Right kidney (tissue), 1 donor: Measurements from ENCODE around the gene SIKE1.
"Not testable (repeated sequence)": the region's sequence is repeated elsewhere in the genome, so short reads cannot be mapped to it uniquely, and the experiment has no call there.

ENCODE experiments used
- DNase-seq: peaks from one replicate; pipeline ENCODE4 v3.0.0-alpha.2; 2016

The SIKE1 gene

DNA sequence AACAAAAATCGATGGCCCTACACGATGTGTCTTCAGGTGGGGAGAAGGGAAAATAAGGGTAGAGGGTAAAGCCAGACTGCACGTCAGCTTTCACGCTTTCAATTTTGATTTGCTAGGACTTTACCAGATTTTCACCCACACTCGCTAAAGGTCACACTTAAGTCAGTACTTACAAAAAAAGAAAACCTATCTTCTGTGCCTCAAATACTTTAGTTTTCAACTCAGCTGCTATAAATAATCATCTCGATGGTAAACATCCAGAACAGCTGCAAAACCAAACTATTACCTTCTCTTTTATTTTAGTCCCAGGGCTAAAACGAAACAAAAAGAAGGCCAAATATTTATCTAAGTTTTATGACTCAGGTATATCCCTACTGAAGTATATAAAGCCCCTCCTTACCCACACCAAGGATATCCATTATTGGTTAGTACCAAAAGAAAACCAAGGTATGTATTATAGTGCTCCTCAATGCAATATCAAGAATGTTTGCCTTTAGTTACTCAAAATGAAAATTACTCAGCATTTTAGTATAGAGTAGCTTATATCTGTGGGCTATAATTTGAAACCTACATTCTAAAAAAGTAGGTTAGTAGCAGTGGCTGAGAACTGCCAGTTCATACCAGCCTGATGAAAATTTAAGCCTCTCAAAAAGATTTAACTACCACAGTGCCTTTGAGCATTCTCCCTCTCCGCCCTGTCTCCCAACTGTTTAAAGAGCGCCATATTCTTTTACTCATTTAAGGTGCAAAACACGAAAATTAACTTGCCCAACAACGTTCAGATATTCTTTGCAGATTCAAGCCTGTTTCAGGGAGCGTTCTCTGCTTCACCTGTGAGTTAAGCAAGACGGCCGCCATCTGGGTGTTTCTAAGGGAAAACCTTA lies 24.2 kb downstream of the SIKE1 start:
- DNase-seq, result no peak

DNA sequence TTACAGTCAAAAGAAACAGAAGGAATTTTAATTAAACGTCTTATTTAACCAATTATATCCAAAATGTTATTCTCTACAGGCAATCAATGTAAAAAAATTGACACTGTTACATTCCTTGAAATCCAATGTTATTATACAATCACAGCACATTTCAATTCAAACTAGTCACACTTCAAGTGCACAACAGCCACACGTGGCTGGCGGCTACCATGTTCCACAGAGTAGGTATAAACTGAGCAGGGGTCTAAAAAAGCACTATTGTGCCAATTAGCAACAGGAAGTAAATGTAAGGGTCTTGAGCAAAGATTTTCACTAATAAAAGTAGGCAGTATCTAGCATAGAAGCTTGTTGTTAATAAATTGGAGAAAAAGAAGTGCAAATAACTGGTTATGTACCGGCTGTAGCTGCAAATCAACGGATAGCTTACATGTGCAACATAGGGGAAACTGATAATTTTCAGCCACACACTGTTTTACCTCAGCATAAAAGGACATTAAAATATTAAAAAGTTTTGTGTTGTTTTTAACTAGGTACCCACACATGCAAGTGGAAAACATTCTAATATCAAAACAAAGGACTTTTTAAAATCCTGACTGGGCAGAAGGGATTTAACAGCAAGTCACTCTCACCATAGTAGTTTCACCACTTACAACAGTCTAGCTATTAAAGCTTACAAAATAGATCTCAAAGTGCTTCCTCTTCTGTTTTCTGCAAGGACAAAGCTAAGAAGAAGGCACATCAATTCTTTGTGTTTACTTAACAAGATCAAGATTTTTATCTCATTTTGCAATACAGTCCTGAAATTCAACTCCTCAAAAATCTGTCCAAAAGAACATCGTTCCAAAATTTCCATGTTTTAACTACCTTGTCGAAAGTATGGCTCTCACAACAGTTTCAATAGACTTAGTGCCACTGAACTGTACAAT lies 25.2 kb downstream of the SIKE1 start:
- DNase-seq, result no peak

DNA sequence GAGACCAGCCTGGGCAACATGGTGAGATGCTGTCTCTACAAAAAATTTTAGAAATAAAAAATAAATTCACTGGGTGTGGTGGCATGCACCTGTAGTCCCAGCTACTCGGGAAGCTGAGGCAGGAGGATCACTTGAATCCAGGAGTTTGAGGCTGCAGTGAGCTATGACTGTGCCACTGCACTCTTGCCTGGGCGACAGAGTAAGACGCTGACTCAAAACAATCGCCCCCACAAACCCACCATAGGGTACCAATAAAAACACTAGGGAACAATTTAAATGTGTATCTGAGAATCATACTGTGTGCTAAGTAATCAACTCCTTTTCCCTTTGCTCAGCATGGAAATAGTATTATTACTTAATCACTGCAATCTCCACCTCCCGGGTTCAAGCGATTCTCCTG lies 26.8 kb downstream of the SIKE1 start:
- DNase-seq, result not testable (repeated sequence)

DNA sequence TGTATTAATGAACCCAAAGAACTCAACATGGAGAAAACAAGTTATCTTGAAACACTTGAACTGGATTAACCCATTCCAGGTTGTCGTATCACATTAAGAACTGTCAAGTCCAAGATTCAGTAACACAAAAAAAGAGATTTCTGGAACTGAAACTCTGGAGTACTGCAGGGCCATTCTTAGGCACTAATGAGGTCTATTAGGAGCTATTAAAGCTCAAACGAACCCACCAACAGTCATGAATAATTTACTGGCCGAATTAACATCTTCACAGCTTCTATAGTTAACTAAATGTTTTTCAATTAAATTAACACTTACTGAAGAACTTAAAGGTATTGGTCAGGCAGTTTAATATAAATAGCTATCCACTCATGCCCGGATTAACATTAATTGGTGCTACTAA lies 27.3 kb downstream of the SIKE1 start:
- no peak for DNase-seq

DNA sequence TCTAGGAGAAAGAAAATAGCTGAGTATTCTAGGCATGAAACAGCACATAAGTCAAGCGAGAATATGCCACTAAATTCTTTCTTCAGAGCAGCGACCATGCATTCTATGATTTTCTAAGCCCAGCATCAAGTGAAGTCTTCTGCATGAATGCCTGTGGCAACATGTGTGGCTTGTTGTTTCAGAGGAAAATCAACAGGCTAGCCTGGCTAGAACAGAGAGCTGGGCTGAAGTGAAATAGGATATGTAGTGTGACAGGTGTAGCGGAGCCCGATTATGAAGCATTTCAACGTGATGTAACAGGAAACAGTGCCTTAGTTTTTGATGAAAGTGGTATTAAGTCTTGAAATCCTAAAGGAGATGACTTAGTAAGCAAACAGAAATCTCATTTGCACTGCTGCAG lies 29.7 kb downstream of the SIKE1 start:
- no peak for DNase-seq

DNA sequence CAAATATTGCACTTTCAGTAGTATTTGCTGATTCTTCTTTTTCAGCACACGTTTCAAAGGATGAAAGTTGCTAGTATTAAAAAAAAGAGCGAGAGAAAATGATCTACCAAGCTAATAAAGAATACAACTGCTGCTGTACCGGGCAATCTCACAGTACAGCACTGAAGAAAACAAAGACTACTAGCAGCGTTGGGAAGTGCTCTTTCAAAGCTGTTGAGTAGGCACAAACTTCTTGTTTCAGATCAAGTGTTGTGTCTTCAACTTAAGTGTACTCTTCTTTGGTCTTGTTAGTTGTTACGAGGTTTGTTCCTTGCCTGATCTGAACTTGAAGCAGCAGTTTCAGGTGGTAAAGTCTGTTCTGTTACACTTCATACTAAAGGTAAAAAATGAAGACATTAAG lies 30.6 kb downstream of the SIKE1 start:
- no peak for DNase-seq

DNA sequence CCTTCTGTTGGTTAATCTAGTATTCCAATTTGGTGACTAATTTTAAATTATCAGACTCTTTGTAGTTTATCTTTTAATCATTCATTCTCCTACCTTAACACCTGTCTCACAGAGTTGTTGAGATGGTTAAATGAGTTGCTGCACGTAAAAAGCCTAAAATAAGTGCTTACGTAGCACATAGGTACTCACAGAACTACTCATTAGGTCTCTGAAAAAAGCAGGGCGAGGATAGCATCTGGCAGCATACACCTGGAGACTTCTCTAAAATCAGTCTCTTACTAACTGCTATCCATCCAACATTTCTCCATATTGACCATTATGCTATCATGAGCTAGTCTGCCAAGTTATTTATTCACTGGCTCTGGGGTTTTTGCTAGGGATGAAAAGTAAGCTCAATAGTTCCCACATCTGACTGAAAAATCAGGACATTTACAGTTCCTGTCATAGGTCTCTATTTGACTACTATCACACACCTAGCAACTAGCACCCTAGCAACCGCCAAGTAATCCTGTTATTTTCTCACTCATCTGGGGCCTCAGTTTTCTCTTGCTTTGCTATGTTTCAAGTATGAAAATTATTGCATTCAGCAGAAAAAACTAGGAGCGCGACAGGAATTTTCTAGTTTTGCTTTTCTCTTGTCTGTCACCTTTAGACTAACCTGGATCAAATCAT lies 33.9 kb downstream of the SIKE1 start:
- no peak for DNase-seq

DNA sequence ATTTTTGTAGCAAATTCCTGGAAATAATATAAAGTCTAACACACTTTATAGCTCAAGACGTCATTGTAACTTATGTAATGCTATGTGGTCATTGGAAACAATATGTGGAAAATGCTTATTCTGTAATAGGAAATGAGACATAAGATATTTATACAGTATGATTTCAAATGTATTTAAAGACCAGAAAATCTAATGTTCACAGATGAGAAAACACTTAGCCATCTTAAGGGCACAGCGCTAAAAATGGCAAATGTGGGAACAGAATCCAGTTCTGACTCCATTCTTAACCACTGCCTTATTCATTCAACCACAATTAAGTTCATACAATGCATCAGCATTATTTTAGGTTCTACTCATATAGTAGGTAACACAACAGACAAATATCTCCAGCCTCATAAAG lies 35.2 kb downstream of the SIKE1 start:
- no peak for DNase-seq

DNA sequence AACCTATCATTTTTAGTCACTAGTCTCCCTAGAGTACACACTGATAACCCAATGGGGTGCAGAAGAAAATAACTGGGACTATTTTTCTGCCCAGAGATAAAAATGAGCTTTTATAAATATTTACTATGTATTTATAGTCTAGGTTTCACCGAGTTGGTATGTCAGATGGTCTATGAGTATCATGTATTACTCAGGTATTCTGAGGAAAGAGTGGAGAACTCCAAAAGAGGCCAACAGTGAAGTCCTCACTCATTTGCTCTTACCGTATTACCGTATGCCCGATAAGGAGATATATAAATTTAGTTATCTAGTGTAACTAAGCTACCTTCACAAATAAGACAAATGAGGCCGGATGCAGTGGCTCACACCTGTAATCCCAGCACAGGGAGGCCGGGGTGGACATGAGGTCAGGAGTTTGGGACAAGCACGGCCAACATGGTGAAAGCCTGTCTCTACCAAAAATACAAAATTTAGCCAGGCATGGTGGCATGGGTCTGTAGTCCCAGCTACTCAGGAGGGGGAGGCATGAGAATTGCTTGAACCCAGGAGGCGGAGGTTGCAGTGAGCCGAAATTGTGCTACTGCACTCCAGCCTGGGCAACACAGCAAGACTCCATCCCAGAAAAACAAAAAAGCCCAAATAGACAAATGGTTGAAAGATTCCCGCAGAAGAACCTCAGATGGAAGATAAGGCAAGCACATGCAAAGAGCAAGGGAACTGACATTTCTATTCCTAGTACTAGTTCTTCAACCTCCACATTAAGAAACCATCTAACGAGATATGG lies 38.3 kb downstream of the SIKE1 start:
- no peak for DNase-seq

DNA sequence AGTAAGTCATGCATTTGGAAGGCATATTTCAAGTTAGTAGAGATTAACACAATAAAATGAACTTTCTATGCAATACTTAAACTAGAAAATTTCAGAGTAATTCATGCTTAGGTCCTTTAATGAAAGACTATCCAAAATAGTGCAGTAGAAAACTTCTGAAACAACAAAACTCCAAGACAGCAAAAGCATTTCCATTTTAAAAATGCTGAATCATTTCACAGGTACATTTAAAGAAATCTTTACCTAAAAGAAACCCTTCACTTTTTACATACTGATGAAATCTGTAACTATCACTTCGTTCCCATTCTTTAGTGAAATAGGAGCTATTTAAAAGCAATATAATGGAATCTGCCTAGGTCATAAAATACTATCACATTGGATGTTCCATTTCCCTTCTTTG lies 40.2 kb downstream of the SIKE1 start:
- DNase-seq, result no peak

DNA sequence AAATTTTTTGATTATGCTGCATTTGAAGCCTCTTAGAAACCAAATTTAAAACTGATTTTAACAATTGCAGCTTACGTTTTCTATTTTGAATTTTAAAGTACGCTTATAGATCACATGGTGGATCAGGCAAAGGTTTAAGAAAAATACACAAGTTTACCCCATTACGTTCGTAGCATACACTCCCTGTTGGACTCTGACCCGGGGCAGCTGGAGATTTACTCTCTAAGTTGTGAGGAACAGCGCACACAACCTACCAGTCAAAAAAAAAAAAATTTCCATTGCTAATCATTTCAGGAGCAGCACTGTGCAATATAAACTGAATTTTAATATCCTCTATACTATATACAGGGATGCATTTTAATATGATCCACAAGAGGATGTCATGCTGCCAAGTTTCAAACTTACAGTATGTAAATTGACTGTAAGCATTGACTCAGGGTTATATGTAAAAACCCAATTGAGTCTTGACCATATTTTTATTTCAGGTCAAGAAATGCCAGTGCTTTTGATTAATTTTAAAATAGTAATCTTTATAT lies 43.1 kb downstream of the SIKE1 start:
- DNase-seq, result no peak

DNA sequence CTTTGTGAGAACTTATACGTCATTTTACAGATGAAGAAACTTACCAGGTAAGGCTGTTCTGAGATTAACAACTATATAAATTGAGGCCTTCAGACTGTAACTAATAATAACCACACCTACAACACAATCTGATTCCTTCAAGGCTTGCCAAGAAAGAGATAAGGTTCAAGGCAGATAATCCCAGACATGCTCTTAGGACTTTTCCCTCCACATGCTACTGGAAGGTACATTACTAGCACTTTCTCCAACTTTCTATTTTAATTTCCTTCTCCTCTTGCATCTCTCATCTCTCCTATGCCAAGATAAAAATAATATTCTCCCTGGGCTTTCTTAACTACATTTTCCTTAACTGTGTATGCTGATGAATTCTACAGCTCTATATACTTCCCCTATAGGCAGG lies 45.0 kb downstream of the SIKE1 start:
- no peak for DNase-seq

DNA sequence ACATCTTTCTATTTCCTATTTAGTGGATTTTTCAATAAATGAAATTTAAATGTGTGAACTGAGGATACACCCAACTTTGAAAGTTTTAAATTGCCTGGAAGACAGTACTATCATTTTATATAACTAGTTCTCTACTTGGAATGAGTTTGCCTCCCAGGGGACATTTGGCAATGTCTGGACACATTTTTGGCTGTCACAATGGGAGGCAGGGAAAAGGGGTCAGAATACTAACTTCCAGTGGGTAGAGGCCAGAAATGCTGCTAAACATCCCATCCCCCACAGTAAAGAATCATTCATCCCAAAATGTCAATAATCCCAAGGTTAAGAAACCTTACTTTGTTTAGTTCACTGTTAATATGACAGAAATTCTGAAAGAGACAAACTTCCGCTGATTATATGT lies 50.7 kb downstream of the SIKE1 start:
- DNase-seq, result no peak

DNA sequence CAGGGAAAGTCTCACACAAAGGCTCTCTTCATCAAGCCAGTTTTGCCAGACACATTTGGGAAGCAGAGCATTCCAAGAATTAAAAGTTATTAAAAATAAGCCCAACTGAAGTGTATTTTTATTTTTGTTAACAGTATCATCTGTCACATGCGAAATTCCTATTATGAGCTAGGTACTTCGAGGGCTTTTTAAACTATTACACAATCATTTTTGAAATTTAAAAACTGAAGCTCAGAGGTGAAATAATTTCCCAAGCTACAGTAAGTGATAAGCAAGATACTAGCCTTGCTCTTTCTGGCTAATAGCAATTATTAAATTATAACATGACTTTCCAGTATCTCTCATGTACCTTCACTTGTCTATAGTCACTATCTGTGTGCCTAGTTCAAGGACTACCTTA lies 51.9 kb downstream of the SIKE1 start:
- no peak for DNase-seq

DNA sequence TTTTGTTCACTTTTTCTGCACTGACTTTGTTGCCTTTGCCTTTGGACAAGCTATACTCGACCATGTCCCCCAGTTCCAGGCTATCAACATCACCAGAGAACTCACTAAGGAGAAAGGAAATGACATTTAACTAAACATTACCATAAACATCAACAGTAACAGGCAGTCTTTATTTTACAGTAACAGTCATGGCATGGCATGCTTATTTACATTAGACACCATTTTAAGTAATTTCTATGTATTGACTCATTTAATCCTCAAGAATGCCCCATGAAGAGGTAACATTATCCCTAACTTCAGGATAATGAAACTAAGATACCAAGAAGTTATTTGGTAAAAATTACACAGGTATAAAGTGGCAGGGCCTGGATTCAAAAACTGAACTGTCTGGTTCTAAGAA lies 55.3 kb downstream of the SIKE1 start:
- no peak for DNase-seq

DNA sequence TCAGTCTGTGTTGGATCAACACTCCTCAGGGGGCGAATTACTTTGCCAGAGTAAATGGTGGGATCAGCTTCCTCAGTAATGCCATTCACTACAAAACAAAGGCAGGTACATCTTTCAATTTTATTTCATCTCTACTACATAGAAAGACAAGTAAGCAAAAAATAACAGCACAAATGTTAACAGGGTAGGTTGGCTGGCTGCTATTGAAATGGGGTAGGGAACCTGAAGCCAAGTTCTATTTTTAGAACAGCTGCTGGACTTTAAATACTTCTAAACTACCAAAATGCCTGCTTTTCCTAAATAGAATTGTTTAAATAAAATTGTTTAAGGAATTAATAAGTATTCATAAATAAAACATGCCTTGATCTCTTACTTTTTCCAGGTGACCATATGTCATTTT lies 56.6 kb downstream of the SIKE1 start:
- DNase-seq, result no peak

DNA sequence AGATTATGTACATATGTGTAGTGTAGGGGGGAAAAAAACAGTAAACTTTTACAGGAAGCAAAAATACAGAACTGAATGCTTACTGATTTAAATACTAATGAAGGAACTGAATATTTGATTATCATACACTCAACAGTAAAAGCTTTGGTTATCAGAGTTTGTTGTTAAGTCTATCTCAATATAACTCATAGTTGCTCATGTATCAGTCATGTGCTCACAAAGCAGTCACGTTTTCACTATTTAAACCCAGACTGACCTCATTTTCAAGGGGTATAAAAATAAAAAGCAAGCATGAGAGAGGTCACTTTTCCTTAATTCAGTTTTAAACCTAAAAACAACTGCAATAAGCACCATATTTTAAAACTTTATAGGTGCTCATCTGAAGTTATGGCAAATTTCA lies 57.0 kb downstream of the SIKE1 start:
- no peak for DNase-seq

DNA sequence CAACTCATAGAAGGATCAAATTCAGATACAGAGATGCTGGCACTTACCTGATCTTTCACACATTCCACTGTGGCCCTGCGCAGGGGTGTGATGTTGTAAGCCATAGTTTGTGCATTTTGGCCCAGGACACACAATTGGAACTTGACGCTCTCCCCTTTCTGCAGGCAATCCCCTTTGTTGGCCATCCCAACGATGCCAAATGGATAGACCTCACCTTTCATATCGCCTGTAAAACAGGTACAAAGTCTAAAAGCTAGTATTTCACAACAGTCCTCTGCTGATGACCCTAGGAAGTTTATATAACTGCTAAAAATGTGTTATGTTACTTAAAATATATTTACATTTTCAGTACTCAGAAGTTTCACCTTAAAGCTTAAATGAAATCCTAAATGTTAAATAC lies 60.0 kb downstream of the SIKE1 start:
- DNase-seq, result no peak
